C4-2B (cell line): ENCODE measurements around the gene TFDP2.

Experiments used
- ZFX ChIP-seq: fragments of 450-650 bp; IDR thresholded peaks from 2 replicates; pipeline ENCODE4 v1.6.1; 2017
- TF ChIP-seq, protein P1 (sequence below): fragments of 450-650 bp; conservative IDR thresholded peaks from 2 replicates; pipeline ENCODE4 v1.5.1; 2017; ENCODE audit warnings: mild to moderate bottlenecking

DNA sequence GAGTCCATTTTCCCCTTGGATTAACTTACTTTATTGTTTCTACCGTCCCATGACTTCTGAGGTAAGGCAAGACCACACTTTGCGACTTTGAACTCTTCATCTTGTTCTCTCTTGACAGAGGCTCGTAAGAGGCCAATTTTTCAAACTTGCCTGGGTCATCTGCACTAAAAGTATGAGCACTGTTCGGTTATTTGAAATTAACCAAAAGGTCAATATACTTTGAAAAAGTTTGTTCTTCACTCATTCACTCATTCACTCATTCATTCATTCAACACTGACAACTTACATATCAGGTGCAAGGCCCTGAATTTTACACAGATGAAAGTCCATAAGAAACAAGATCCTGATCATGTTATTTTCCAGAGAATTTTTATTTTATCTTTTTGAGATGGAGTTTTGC lies 215.0 kb downstream of the TFDP2 start:
- TF ChIP-seq, protein P1, sequence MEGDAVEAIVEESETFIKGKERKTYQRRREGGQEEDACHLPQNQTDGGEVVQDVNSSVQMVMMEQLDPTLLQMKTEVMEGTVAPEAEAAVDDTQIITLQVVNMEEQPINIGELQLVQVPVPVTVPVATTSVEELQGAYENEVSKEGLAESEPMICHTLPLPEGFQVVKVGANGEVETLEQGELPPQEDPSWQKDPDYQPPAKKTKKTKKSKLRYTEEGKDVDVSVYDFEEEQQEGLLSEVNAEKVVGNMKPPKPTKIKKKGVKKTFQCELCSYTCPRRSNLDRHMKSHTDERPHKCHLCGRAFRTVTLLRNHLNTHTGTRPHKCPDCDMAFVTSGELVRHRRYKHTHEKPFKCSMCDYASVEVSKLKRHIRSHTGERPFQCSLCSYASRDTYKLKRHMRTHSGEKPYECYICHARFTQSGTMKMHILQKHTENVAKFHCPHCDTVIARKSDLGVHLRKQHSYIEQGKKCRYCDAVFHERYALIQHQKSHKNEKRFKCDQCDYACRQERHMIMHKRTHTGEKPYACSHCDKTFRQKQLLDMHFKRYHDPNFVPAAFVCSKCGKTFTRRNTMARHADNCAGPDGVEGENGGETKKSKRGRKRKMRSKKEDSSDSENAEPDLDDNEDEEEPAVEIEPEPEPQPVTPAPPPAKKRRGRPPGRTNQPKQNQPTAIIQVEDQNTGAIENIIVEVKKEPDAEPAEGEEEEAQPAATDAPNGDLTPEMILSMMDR: no peak
- no peak for TF ChIP-seq ZFX
